IMR-90 (cell line): Measurements from ENCODE around the gene GALNT9. TPM values are rescaled to one million over a fixed set of nuclear protein-coding genes. Genes with fewer than 3 reads are reported as not detected.

ENCODE experiments used
- ATAC-seq: fragments of 200-7000 bp; cut with Tn5 transposase; 2 replicates; pipeline ENCODE4 v1.9.1; 2020; ENCODE audit warnings: low read depth, mild to moderate bottlenecking, moderate library complexity
- BruUV-seq: library from RNA; stranded (reverse); fragments of 400-500 nt; replicated peaks from 2 replicates; lab custom pipeline; 2021; lab: Mats Ljungman, UMichigan
- CTCF ChIA-PET: fragments of 300-600 bp; formaldehyde crosslinking; extraction: SDS; loops from one replicate; lab custom pipeline; 2021; ENCODE audit warnings: antibody characterized with exemption; lab: Yijun Ruan, JAX
- POLR2A ChIA-PET: fragments of 300-600 bp; sonication (Branson Sonifier 250); formaldehyde crosslinking; loops from one replicate; lab custom pipeline; 2022; ENCODE audit warnings: antibody characterized with exemption; ENCODE audit not compliant: unreplicated experiment; lab: Charles Lee
- DNase-seq: peaks from one replicate; pipeline ENCODE4 v3.0.0; 2013
- H2AFZ ChIP-seq: replicated peaks from 2 replicates; pipeline ENCODE3; 2013; ENCODE audit warnings: low read length, mild to moderate bottlenecking; ENCODE audit not compliant: poor library complexity
- H2AK5ac ChIP-seq: 2 replicates; pipeline ENCODE4 v1.6.1; 2013; ENCODE audit warnings: low read depth, low read length, inconsistent platforms
- H2AK9ac ChIP-seq: replicated peaks from 2 replicates; pipeline ENCODE3; 2013; ENCODE audit warnings: mild to moderate bottlenecking, low read depth, low read length, moderate library complexity; ENCODE audit not compliant: poor library complexity
- H2BK120ac ChIP-seq: 2 replicates; pipeline ENCODE4 v1.6.1; 2013; ENCODE audit warnings: low read depth, low read length, inconsistent platforms
- H2BK15ac ChIP-seq: 3 replicates; pipeline ENCODE4 v1.6.1; 2013; ENCODE audit warnings: low read depth, low read length, inconsistent platforms
- H2BK20ac ChIP-seq: 2 replicates; pipeline ENCODE4 v1.6.1; 2013; ENCODE audit warnings: low read depth, mild to moderate bottlenecking, inconsistent platforms, low read length, moderate library complexity
- H2BK5ac ChIP-seq: 2 replicates; pipeline ENCODE4 v1.6.1; 2013; ENCODE audit warnings: mild to moderate bottlenecking, low read depth, low read length, inconsistent platforms; ENCODE audit not compliant: poor library complexity, severe bottlenecking
- H3K14ac ChIP-seq: replicated peaks from 2 replicates; pipeline ENCODE4 v1.6.1; 2013; ENCODE audit warnings: low read depth, low read length, inconsistent platforms
- H3K18ac ChIP-seq: 2 replicates; pipeline ENCODE4 v1.6.1; 2013; ENCODE audit warnings: low read depth, low read length, control low read depth
- H3K23ac ChIP-seq: 2 replicates; pipeline ENCODE4 v1.6.1; 2013; ENCODE audit warnings: low read depth, low read length, inconsistent platforms
- H3K27ac ChIP-seq: 2 replicates; pipeline ENCODE4 v1.5.1; 2013; ENCODE audit warnings: mild to moderate bottlenecking, control low read depth, low read length; ENCODE audit not compliant: insufficient read depth
- H3K27me3 ChIP-seq: 2 replicates; pipeline ENCODE4 v1.6.1; 2013; ENCODE audit warnings: low read length; ENCODE audit not compliant: control insufficient read depth, insufficient read depth
- H3K36me3 ChIP-seq: 2 replicates; pipeline ENCODE4 v1.6.1; 2013; ENCODE audit warnings: low read length, mixed read lengths; ENCODE audit not compliant: control insufficient read depth, insufficient read depth
- H3K4ac ChIP-seq: 2 replicates; pipeline ENCODE4 v1.6.1; 2013; ENCODE audit warnings: low read depth, low read length, inconsistent platforms
- H3K4me1 ChIP-seq: 2 replicates; pipeline ENCODE4 v1.6.1; 2013; ENCODE audit warnings: low read length, mixed read lengths; ENCODE audit not compliant: control insufficient read depth, insufficient read depth
- H3K4me2 ChIP-seq: 2 replicates; pipeline ENCODE4 v1.6.1; 2013; ENCODE audit warnings: low read depth, mild to moderate bottlenecking, control low read depth, low read length, moderate library complexity
- H3K4me3 ChIP-seq: 2 replicates; pipeline ENCODE4 v1.5.1; 2013; ENCODE audit warnings: low read depth, mild to moderate bottlenecking, control low read depth, low read length, moderate library complexity; ENCODE audit not compliant: insufficient read depth
- H3K56ac ChIP-seq: 2 replicates; pipeline ENCODE4 v1.6.1; 2013; ENCODE audit warnings: low read length, inconsistent platforms; ENCODE audit not compliant: insufficient read depth; ENCODE audit errors: extremely low read depth
- H3K79me1 ChIP-seq, 2 experiments: 2 replicates each; pipeline ENCODE4 v1.6.1; 2013; ENCODE audit warnings: low read length in 2 of 2, inconsistent platforms in 1 of 2, low read depth in 1 of 2
- H3K9ac ChIP-seq: 2 replicates; pipeline ENCODE4 v1.6.1; 2013; ENCODE audit warnings: low read depth, low read length, control low read depth
- H3K9me1 ChIP-seq: 2 replicates; pipeline ENCODE4 v1.6.1; 2013; ENCODE audit warnings: low read length, inconsistent platforms; ENCODE audit not compliant: insufficient read depth
- H3K9me3 ChIP-seq: 2 replicates; pipeline ENCODE4 v1.6.1; 2013; ENCODE audit warnings: low read length; ENCODE audit not compliant: control insufficient read depth, insufficient read depth
- H4K20me1 ChIP-seq: 2 replicates; pipeline ENCODE4 v1.6.1; 2013; ENCODE audit warnings: low read length, inconsistent platforms; ENCODE audit not compliant: insufficient read depth
- H4K5ac ChIP-seq: 2 replicates; pipeline ENCODE4 v1.6.1; 2013; ENCODE audit warnings: mild to moderate bottlenecking, low read depth, low read length, control low read depth
- H4K8ac ChIP-seq, 2 experiments: 2 replicates each; pipeline ENCODE4 v1.6.1; 2013; ENCODE audit warnings: low read depth in 2 of 2, low read length in 2 of 2, control low read depth in 1 of 2, inconsistent platforms in 1 of 2
- H4K91ac ChIP-seq: 2 replicates; pipeline ENCODE4 v1.6.1; 2013; ENCODE audit warnings: low read depth, low read length, inconsistent platforms; ENCODE audit not compliant: insufficient read depth
- MAZ ChIP-seq: IDR thresholded peaks from 2 replicates; pipeline ENCODE4 v1.6.1; 2012; ENCODE audit warnings: low read depth, mild to moderate bottlenecking, low read length, improper control_type of control experiment, moderate library complexity, borderline replicate concordance
- MXI1 ChIP-seq: IDR thresholded peaks from 2 replicates; pipeline ENCODE4 v1.6.1; 2012; ENCODE audit warnings: low read depth, mild to moderate bottlenecking, low read length, moderate library complexity, borderline replicate concordance
- RAD21 ChIP-seq: IDR thresholded peaks from 2 replicates; pipeline ENCODE4 v1.6.1; 2012; ENCODE audit warnings: low read length, improper control_type of control experiment
- RFX5 ChIP-seq: IDR thresholded peaks from 2 replicates; pipeline ENCODE4 v1.8.0; 2012; ENCODE audit warnings: low read depth, mild to moderate bottlenecking, low read length, moderate library complexity
- WGBS, 2 experiments: methylation state at CpG; one replicate each; pipeline versions ENCODE4 v1.1.5 to v1.1.7; 2013; ENCODE audit warnings: missing lambda C conversion rate in 2 of 2; ENCODE audit not compliant: insufficient read length in 1 of 2; ENCODE audit errors: extremely low coverage in 2 of 2; 5-methylcytosine and 5-hydroxymethylcytosine counted together
- dilution Hi-C: fragments of 300-500 bp; cut with HindIII; formaldehyde crosslinking; loops from one replicate; pipeline ENCODE4 v1.14.3; 2018; ENCODE audit warnings: low sequenced_read_pairs; ENCODE audit not compliant: unreplicated experiment
- in situ Hi-C: fragments of 300-500 bp; cut with MboI; formaldehyde crosslinking; loops from 3 replicates; pipeline ENCODE4 v1.14.3; 2019; ENCODE audit warnings: low sequenced_read_pairs, inconsistent platforms, mixed read lengths
- intact Hi-C: fragments of 100-400 bp; cut with micrococcal nuclease; formaldehyde crosslinking; loops from 2 replicates; pipeline ENCODE4 v1.10.0; 2022
- polyA plus RNA-seq, 3 experiments: library from polyadenylated mRNA; depleted of rRNA; stranded (reverse); fragments of >200 nt; gene quantifications; 2 replicates each; pipeline ENCODE4 v1.2.3, GENCODE V29; 2012; ENCODE audit warnings: low replicate concordance in 1 of 3
- total RNA-seq: library from RNA; depleted of rRNA; stranded (reverse); fragments of >200 nt; gene quantifications from 2 replicates; pipeline ENCODE4 v1.2.3, GENCODE V29; 2012

The GALNT9 gene
- total and polyA plus RNA-seq, 2 of the 4 experiments (the other 2 are of a cell fraction), result under 0.01 to 0.12 TPM

DNA sequence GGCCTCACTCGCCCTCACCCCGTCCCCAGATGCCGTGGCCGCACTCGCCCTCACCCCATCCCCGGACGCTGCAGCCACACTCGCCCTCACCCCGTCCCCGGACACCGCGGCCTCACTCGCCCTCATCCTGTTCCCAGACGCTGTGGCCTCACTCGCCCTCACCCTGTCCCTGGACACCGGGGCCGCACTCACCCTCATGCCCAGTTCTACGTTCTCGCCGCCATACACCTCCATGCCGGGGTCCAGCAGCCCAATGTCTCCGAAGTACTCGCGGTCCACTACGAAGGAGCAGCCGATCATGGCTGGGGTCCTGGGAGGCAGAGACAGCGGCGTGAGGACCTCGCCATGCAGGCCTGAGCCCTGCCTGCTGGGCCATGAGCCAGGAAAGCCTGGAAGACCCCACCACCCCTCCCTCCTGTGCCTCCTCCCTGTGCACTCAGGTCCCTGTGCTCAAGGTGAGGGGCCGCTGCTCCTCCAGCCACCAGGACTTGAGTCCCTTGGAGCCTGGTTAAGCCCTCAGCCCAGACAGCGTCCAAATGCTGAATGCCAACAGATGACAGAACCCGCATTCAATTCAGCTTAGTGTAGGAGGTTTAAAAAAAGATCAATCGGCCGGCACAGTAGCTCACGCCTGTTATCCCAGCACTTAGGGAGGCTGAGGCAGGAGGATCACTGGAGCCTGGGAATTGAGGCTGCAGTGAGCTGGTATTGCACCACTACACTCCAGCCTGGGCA is 81.5 kb downstream of the GALNT9 start:
- ATAC-seq (no peak), DNase-seq (no peak)
- no peak overlapping the region for H3K14ac ChIP-seq
- H3K27me3 ChIP-seq, result peaks cover 4% of the 10 kb centered on the region; the same call in 1 of the 2 replicates
- intact Hi-C loops, result no loop called here
- no peaks in the 10 kb centered on the region for H3K9me3 ChIP-seq
- no peak overlapping the region for H3K18ac ChIP-seq
- H3K4ac ChIP-seq, result no peak overlapping the region
- H4K8ac ChIP-seq, result no peak overlapping the region
- WGBS, 2 experiments, result 81% methylated on average over 19 of the region's 35 CpGs; no CpG with 5 or more reads in 1 of the 2 experiments
- no peak overlapping the region for H3K27ac ChIP-seq
- no peaks in the 10 kb centered on the region for H3K36me3 ChIP-seq
- dilution Hi-C loops, result no loop called here
- no peak overlapping the region for H4K5ac ChIP-seq
- POLR2A ChIA-PET, result no interaction called here
- H3K9ac ChIP-seq, result no peak overlapping the region
- no TSS peak for BruUV-seq
- no peak overlapping the region for H2BK15ac ChIP-seq
- no peaks in the 10 kb centered on the region for H4K20me1 ChIP-seq
- H2BK20ac ChIP-seq, result no peak overlapping the region
- H3K79me1 ChIP-seq, result no peaks in the 10 kb centered on the region
- H3K56ac ChIP-seq, result no peak overlapping the region
- no peak overlapping the region for H3K4me3 ChIP-seq
- no peak overlapping the region for H3K23ac ChIP-seq
- TF ChIP-seq RFX5 (no peak), RAD21 (no peak), MXI1 (no peak), MAZ (no peak)
- no peak overlapping the region for H2AK5ac ChIP-seq
- in situ Hi-C loops, result no loop called here
- H4K91ac ChIP-seq, result no peak overlapping the region
- no peak overlapping the region for H2BK5ac ChIP-seq
- no peak overlapping the region for H3K4me2 ChIP-seq
- CTCF ChIA-PET, result no interaction called here
- no peak overlapping the region for H2AFZ ChIP-seq
- no peaks in the 10 kb centered on the region for H3K4me1 ChIP-seq
- no peak overlapping the region for H2BK120ac ChIP-seq
- H2AK9ac ChIP-seq, result no peak overlapping the region
- H3K9me1 ChIP-seq, result no peaks in the 10 kb centered on the region
